Measurements from ENCODE around the gene NPRL2. TPM values are rescaled to one million over a fixed set of nuclear protein-coding genes. Genes with fewer than 3 reads are reported as not detected.

NPRL2 gene
- total and polyA plus RNA-seq, 2 experiments from 2014 or later: 17.9 to 28.9 TPM

GRCh38 chr3:50297384-50297775, 53.2 kb downstream of the NPRL2 start:
- in situ Hi-C loops (cut with MboI): no loop called here
- TF ChIP-seq EZH2phosphoT487 (IDR thresholded peaks at IDR 0.05; ENCODE audit: insufficient read depth, low read depth): no peak
- no peak for TF ChIP-seq EZH2 (IDR thresholded peaks at IDR 0.05; ENCODE audit: insufficient read depth, poor library complexity, severe bottlenecking)
- Histone ChIP-seq H3K36me3 (ENCODE audit: low read depth) (no peaks in the 10 kb centered on the region), H3K4me3 (no peak overlapping the region), H3K9me3 (ENCODE audit: low read depth) (no peaks in the 10 kb centered on the region), H3K4me2 (ENCODE audit: unreplicated experiment) (no peak overlapping the region), H3K79me2 (ENCODE audit: insufficient read depth) (no peaks in the 10 kb centered on the region), H3K4me1 (ENCODE audit: insufficient read depth) (peaks cover 16% of the 10 kb centered on the region), H4K20me1 (ENCODE audit: insufficient read depth) (no peaks in the 10 kb centered on the region), H3K9me2 (ENCODE audit: insufficient read depth) (no peaks in the 10 kb centered on the region), H3K27me3 (replicated peaks; ENCODE audit: insufficient read depth) (no peaks in the 10 kb centered on the region), H3K27ac (no peak overlapping the region), H2AFZ (no peak overlapping the region), H3K9ac (no peak overlapping the region), H3F3A (ENCODE audit: insufficient read depth) (peaks cover 11% of the 10 kb centered on the region)
- whole genome bisulfite sequencing, 2 experiments (ENCODE audit: low coverage in 1 of 2, low lambda C conversion rate in 2 of 2, missing lambda C conversion rate in 2 of 2): 96 to 100% methylated on average over 2 of the region's 2 CpGs
- no peak for DNase-seq

Other genes starting within 250 kb of the NPRL2 start
- 3.2 and 3.5 TPM in 2 replicates for gene SEMA3F, start 195.5 kb downstream of the NPRL2 start, total RNA-seq (2014; rRNA removed; shearing (Covaris generic))
- gene SEMA3F, start 195.5 kb downstream of the NPRL2 start, polyA plus RNA-seq (2016; fragmentation: Nextera tagmentation; extraction: Ambion mirVana): 0.25 and 0.54 TPM in 2 replicates
- gene GNAT1, start 159.2 kb downstream of the NPRL2 start, total RNA-seq (2014; rRNA removed; shearing (Covaris generic)): not detected in 2 replicates
- not detected in 2 replicates for gene GNAT1, start 159.2 kb downstream of the NPRL2 start, polyA plus RNA-seq (2016; fragmentation: Nextera tagmentation; extraction: Ambion mirVana)
- gene SLC38A3, start 145.5 kb downstream of the NPRL2 start, total RNA-seq (2014; rRNA removed; shearing (Covaris generic)): under 0.01 TPM in 1 of 2 replicates, not detected in the other
- 0.36 and 0.93 TPM in 2 replicates for gene SLC38A3, start 145.5 kb downstream of the NPRL2 start, polyA plus RNA-seq (2016; fragmentation: Nextera tagmentation; extraction: Ambion mirVana)
- gene GNAI2, start 114.6 kb downstream of the NPRL2 start, total RNA-seq (2014; rRNA removed; shearing (Covaris generic)): 393 and 427 TPM in 2 replicates
- 424 and 426 TPM in 2 replicates for gene GNAI2, start 114.6 kb downstream of the NPRL2 start, polyA plus RNA-seq (2016; fragmentation: Nextera tagmentation; extraction: Ambion mirVana)
- gene SEMA3B, start 81.6 kb downstream of the NPRL2 start, total RNA-seq (2014; rRNA removed; shearing (Covaris generic)): 8.8 and 13.3 TPM in 2 replicates
- 7.6 and 8.4 TPM in 2 replicates for gene SEMA3B, start 81.6 kb downstream of the NPRL2 start, polyA plus RNA-seq (2016; fragmentation: Nextera tagmentation; extraction: Ambion mirVana)
- not detected in 2 replicates for gene LSMEM2, start 71.7 kb downstream of the NPRL2 start, total RNA-seq (2014; rRNA removed; shearing (Covaris generic))
- gene LSMEM2, start 71.7 kb downstream of the NPRL2 start, polyA plus RNA-seq (2016; fragmentation: Nextera tagmentation; extraction: Ambion mirVana): not detected in 2 replicates
- 86.6 and 90.2 TPM in 2 replicates for gene IFRD2, start 58.3 kb downstream of the NPRL2 start, total RNA-seq (2014; rRNA removed; shearing (Covaris generic))
- 85.4 and 90.6 TPM in 2 replicates for gene IFRD2, start 58.3 kb downstream of the NPRL2 start, polyA plus RNA-seq (2016; fragmentation: Nextera tagmentation; extraction: Ambion mirVana)
- 3.0 and 9.6 TPM in 2 replicates for gene HYAL3, start 51.4 kb downstream of the NPRL2 start, total RNA-seq (2014; rRNA removed; shearing (Covaris generic))
- 5.7 and 7.6 TPM in 2 replicates for gene HYAL3, start 51.4 kb downstream of the NPRL2 start, polyA plus RNA-seq (2016; fragmentation: Nextera tagmentation; extraction: Ambion mirVana)
- gene NAA80, start 51.4 kb downstream of the NPRL2 start, total RNA-seq (2014; rRNA removed; shearing (Covaris generic)): 7.8 and 10.2 TPM in 2 replicates
- gene NAA80, start 51.4 kb downstream of the NPRL2 start, polyA plus RNA-seq (2016; fragmentation: Nextera tagmentation; extraction: Ambion mirVana): 10.8 and 11.1 TPM in 2 replicates
- 0.51 TPM in 1 of 2 replicates, not detected in the other for gene HYAL1, start 47.2 kb downstream of the NPRL2 start, total RNA-seq (2014; rRNA removed; shearing (Covaris generic))
- 0.09 and 0.20 TPM in 2 replicates for gene HYAL1, start 47.2 kb downstream of the NPRL2 start, polyA plus RNA-seq (2016; fragmentation: Nextera tagmentation; extraction: Ambion mirVana)
- 47.8 and 48.0 TPM in 2 replicates for gene HYAL2, start 28.0 kb downstream of the NPRL2 start, total RNA-seq (2014; rRNA removed; shearing (Covaris generic))
- gene HYAL2, start 28.0 kb downstream of the NPRL2 start, polyA plus RNA-seq (2016; fragmentation: Nextera tagmentation; extraction: Ambion mirVana): 33.6 and 35.8 TPM in 2 replicates
- 14.3 and 32.5 TPM in 2 replicates for gene TUSC2, start 22.6 kb downstream of the NPRL2 start, total RNA-seq (2014; rRNA removed; shearing (Covaris generic))
- gene TUSC2, start 22.6 kb downstream of the NPRL2 start, polyA plus RNA-seq (2016; fragmentation: Nextera tagmentation; extraction: Ambion mirVana): 45.7 and 46.5 TPM in 2 replicates
- gene RASSF1, start 9.9 kb downstream of the NPRL2 start, total RNA-seq (2014; rRNA removed; shearing (Covaris generic)): 57.5 and 68.7 TPM in 2 replicates
- gene RASSF1, start 9.9 kb downstream of the NPRL2 start, polyA plus RNA-seq (2016; fragmentation: Nextera tagmentation; extraction: Ambion mirVana): 56.4 and 59.0 TPM in 2 replicates
- gene ZMYND10, start 5.0 kb downstream of the NPRL2 start, total RNA-seq (2014; rRNA removed; shearing (Covaris generic)): 1.5 TPM in 1 of 2 replicates, not detected in the other
- 0.61 and 0.90 TPM in 2 replicates for gene ZMYND10, start 5.0 kb downstream of the NPRL2 start, polyA plus RNA-seq (2016; fragmentation: Nextera tagmentation; extraction: Ambion mirVana)
- 29.0 and 37.7 TPM in 2 replicates for gene CYB561D2, start 87 bp upstream of the NPRL2 start, total RNA-seq (2014; rRNA removed; shearing (Covaris generic))
- 28.3 and 31.5 TPM in 2 replicates for gene CYB561D2, start 87 bp upstream of the NPRL2 start, polyA plus RNA-seq (2016; fragmentation: Nextera tagmentation; extraction: Ambion mirVana)
- 68.4 and 95.4 TPM in 2 replicates for gene TMEM115, start 8.7 kb upstream of the NPRL2 start, total RNA-seq (2014; rRNA removed; shearing (Covaris generic))
- 73.1 and 78.1 TPM in 2 replicates for gene TMEM115, start 8.7 kb upstream of the NPRL2 start, polyA plus RNA-seq (2016; fragmentation: Nextera tagmentation; extraction: Ambion mirVana)
- gene CACNA2D2, start 152.9 kb upstream of the NPRL2 start, total RNA-seq (2014; rRNA removed; shearing (Covaris generic)): not detected in 2 replicates
- gene CACNA2D2, start 152.9 kb upstream of the NPRL2 start, polyA plus RNA-seq (2016; fragmentation: Nextera tagmentation; extraction: Ambion mirVana): not detected in 2 replicates
- gene C3orf18, start 217.0 kb upstream of the NPRL2 start, total RNA-seq (2014; rRNA removed; shearing (Covaris generic)): 17.4 and 36.8 TPM in 2 replicates
- gene C3orf18, start 217.0 kb upstream of the NPRL2 start, polyA plus RNA-seq (2016; fragmentation: Nextera tagmentation; extraction: Ambion mirVana): 17.3 and 19.3 TPM in 2 replicates
- 15.8 and 15.9 TPM in 2 replicates for gene HEMK1, start 218.7 kb upstream of the NPRL2 start, total RNA-seq (2014; rRNA removed; shearing (Covaris generic))
- gene HEMK1, start 218.7 kb upstream of the NPRL2 start, polyA plus RNA-seq (2016; fragmentation: Nextera tagmentation; extraction: Ambion mirVana): 17.3 and 18.4 TPM in 2 replicates